Testis (tissue), 2 donors: ENCODE measurements around the gene VPS50.

Experiments used
- CTCF ChIP-seq, 3 experiments: fragments of 450-650 bp in 2 of 3; fragments of 200-600 bp in 1 of 3; sonication (generic) in 1 of 3; IDR thresholded peaks; one replicate each; pipeline ENCODE4 v1.5.1; 2016 to 2019; ENCODE audit warnings: antibody characterized with exemption in 3 of 3, mild to moderate bottlenecking in 2 of 3, moderate library complexity in 1 of 3
- POLR2A ChIP-seq: fragments of 450-650 bp; IDR thresholded peaks from one replicate; pipeline ENCODE4 v1.6.1; 2017; ENCODE audit warnings: antibody characterized with exemption, mild to moderate bottlenecking, moderate library complexity

- no peak for TF ChIP-seq POLR2A
- TF ChIP-seq CTCF (IDR thresholded peaks at IDR 0.05) = no peak
These were observed 61.1 kb downstream of the VPS50 start for GRCh38 chr7:93293229-93293628.
